ENCODE results near the gene SEMA4A. TPM values are rescaled to one million over a fixed set of nuclear protein-coding genes. Genes with fewer than 3 reads are reported as not detected.

Gene SEMA4A
- total RNA-seq, 3 donors from 2014 or later: 1.4 to 21.5 (median 9.2) TPM

- Histone ChIP-seq H3K4me1 (peaks cover 0 to 10% of the 10 kb centered on the region in 2 donors), H3K4me3 (no peak overlapping the region), H3K36me3 (peaks cover 31% of the 10 kb centered on the region), H3K27me3 (no peaks in the 10 kb centered on the region), H3K9me3 (no peaks in the 10 kb centered on the region), H3K27ac (peak overlapping the region; percentile 36 to 38)
- TF ChIP-seq POLR2AphosphoS5 (IDR thresholded peaks at IDR 0.05): no peak
- no peak for TF ChIP-seq POLR2A (IDR thresholded peaks at IDR 0.05)
- TF ChIP-seq CTCF (IDR thresholded peaks at IDR 0.05): no peak
- no peak for DNase-seq (ENCODE audit: low spot score in 2 of 2)
- intact Hi-C loops (cut with DNase I; ENCODE audit: low total_unique reads): loop anchor here (5.0 kb wide), 1 partner anchor 1706 kb away; no protein-coding TSS in a partner anchor
These were observed 14.9 kb upstream of the SEMA4A start for GRCh38 chr1:156138458-156138867.

DNA sequence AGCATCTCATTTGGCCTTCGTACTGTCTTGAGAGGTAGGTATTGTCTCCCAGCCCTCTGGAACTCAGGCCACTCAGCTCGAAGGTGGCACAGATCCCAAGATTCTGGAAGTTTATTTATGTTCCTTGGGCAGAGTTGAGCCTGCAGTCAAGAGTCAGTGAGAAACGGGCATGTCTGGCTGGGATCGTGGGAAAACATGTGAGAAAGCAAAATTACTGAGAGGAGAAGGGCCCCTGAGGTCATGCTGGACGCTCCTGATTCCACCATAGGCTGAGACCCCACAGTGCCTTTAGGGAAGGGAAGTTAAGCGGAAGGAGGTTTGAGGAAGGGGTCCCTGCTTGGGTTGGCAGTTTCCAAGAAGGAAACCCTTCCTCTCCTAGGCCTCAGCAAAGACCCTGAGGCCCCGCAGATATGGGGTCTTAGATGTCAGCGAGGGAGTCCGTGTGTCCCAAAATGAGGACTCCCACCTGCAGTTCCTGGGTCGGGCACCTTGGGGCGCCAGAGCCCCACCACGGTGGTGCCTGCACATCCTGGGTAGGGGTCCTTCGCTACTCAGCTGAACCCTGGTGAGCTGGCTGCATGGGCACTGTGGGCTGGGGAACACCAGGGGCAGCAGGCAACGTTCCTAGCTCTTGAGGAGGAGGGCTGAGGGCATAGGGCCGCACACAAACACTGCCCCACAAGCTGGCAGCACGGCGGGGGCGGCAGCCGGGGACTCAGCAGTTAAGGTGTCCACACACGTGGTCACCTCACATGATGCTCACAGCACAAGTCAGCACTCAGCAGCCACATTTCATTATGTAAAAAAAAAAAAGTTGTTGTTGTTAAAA, 12.3 kb upstream of the SEMA4A start:
- Histone ChIP-seq H3K27ac (peak overlapping the region; percentile 66 to 81), H3K9me3 (no peaks in the 10 kb centered on the region), H3K36me3 (peaks cover 22% of the 10 kb centered on the region), H3K27me3 (no peaks in the 10 kb centered on the region), H3K4me1 (peaks cover 1 to 10% of the 10 kb centered on the region in 2 donors), H3K4me3 (no peak overlapping the region)
- TF ChIP-seq POLR2AphosphoS5 (IDR thresholded peaks at IDR 0.05): no peak
- TF ChIP-seq POLR2A (IDR thresholded peaks at IDR 0.05): no peak
- TF ChIP-seq CTCF (IDR thresholded peaks at IDR 0.05): peak in 1 of 3 donors; percentile 36
- intact Hi-C loops (cut with DNase I; ENCODE audit: low total_unique reads): no loop called here
- DNase-seq (ENCODE audit: low spot score in 2 of 2): no peak

DNA sequence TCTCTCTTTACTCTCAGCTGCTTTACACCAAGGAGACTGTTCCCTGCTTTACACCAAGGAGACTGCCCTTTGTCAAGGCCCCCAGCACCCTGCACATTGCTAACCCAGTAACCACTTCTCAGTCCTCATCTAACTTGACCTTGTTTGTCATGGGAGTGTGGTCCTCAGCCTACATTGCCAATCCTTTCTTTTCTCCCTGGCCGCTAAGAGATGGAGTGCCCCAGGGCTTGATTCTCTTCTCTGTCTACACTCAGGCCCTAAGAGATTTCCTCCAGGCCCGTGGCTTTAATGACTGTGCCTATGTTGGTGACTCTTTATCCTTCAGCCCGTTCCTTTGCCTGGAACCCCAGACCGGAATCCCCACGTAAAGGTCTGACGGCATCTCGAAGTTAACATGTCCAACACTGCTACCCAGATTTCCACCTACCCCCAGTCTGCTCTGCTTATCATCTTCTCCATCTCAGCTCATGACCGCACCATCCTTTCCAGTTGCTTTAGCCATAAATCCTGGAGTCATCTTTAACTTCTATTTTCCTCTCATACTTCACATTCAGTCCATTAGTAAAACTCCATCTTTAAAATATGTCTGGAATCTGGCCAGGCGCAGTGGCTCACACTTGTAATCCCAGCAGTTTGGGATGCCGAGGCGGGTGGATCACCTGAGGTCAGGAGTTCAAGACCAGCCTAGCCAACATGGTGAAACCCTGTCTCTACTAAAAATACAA, 9.5 kb upstream of the SEMA4A start:
- no peak for TF ChIP-seq POLR2AphosphoS5 (IDR thresholded peaks at IDR 0.05)
- no peak for TF ChIP-seq CTCF (IDR thresholded peaks at IDR 0.05)
- no peak for TF ChIP-seq POLR2A (IDR thresholded peaks at IDR 0.05)
- H3K9me3 ChIP-seq: no peaks in the 10 kb centered on the region
- intact Hi-C loops (cut with DNase I; ENCODE audit: low total_unique reads): no loop called here
- peaks cover 8 to 21% of the 10 kb centered on the region in 2 donors for H3K4me1 ChIP-seq
- H3K27ac ChIP-seq: no peak overlapping the region
- no peaks in the 10 kb centered on the region for H3K36me3 ChIP-seq
- no peak for DNase-seq (ENCODE audit: low spot score in 2 of 2)
- no peaks in the 10 kb centered on the region for H3K27me3 ChIP-seq
- H3K4me3 ChIP-seq: no peak overlapping the region

GRCh38 chr1:156144742-156145141, 8.6 kb upstream of the SEMA4A start:
- TF ChIP-seq POLR2A (IDR thresholded peaks at IDR 0.05): no peak
- TF ChIP-seq CTCF (IDR thresholded peaks at IDR 0.05): no peak
- no peak for TF ChIP-seq POLR2AphosphoS5 (IDR thresholded peaks at IDR 0.05)
- no peaks in the 10 kb centered on the region for H3K36me3 ChIP-seq
- no peak overlapping the region for H3K4me3 ChIP-seq
- H3K27me3 ChIP-seq: no peaks in the 10 kb centered on the region
- no peaks in the 10 kb centered on the region for H3K9me3 ChIP-seq
- peaks cover 8 to 21% of the 10 kb centered on the region in 2 donors for H3K4me1 ChIP-seq
- intact Hi-C loops (cut with DNase I; ENCODE audit: low total_unique reads): no loop called here
- DNase-seq (ENCODE audit: low spot score in 2 of 2): no peak
- no peak overlapping the region for H3K27ac ChIP-seq

DNA sequence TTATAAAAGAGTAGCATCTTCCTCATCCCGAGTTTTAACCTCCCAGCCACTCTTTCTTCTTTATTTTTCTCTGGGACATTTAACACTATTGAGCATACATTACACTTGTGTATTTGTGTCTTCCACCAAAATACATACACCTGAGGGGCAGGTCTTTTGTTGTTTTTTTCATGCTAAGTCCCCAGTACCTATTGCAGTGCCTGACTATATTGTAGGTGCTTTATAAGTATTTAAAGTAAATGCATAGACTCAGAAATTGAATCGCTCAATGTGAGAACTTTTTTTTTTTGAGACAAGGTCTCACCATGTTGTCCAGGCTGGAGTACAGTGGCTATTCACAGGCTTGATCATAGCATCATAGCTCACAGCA, 7.8 kb upstream of the SEMA4A start:
- TF ChIP-seq CTCF (IDR thresholded peaks at IDR 0.05) (no peak), POLR2AphosphoS5 (IDR thresholded peaks at IDR 0.05) (no peak), POLR2A (IDR thresholded peaks at IDR 0.05) (no peak)

More for the DNA sequence above, 7.8 kb upstream of the SEMA4A start:
- Histone ChIP-seq H3K9me3 (no peaks in the 10 kb centered on the region), H3K27me3 (no peaks in the 10 kb centered on the region), H3K36me3 (no peaks in the 10 kb centered on the region), H3K4me1 (peaks cover 8 to 21% of the 10 kb centered on the region in 2 donors), H3K27ac (no peak overlapping the region), H3K4me3 (no peak overlapping the region)
- intact Hi-C loops (cut with DNase I; ENCODE audit: low total_unique reads): no loop called here
- no peak for DNase-seq (ENCODE audit: low spot score in 2 of 2)
